Left lobe of liver (tissue), 2 donors: Measurements from ENCODE around the gene DMRTB1. TPM values are rescaled to one million over a fixed set of nuclear protein-coding genes. Genes with fewer than 3 reads are reported as not detected.
A peak's percentile ranks its signal among the peaks of the same experiment; 100 is the strongest.

Source experiments
- ATAC-seq: fragments of 200-7000 bp; cut with Tn5 transposase; one replicate; pipeline ENCODE4 v1.9.1; 2020; ENCODE audit warnings: mild to moderate bottlenecking, moderate library complexity
- DNase-seq: peaks from one replicate; pipeline ENCODE4 v3.0.0-alpha.2; 2020; ENCODE audit warnings: low spot score
- total RNA-seq: library from RNA; stranded (reverse); gene quantifications from one replicate; pipeline ENCODE4 v1.2.1, GENCODE V29; 2021
- donor health status: DM: no; HTN: no; CAD: no; lungs with moderate emphysema.
- donor health status: DM: no; HTN: yes; CAD: no.

Gene DMRTB1
- total RNA-seq, 1 donor from 2014 or later, result not detected

- DNase-seq (no peak), ATAC-seq (no peak)
Measured at GRCh38 chr1:53484705-53485477, 25.7 kb downstream of the DMRTB1 start.

- ATAC-seq (peak; percentile 95), DNase-seq (peak; percentile 69)
Measured at GRCh38 chr1:53485478-53486394, 26.5 kb downstream of the DMRTB1 start.

- DNase-seq, result no peak
- no peak for ATAC-seq
Measured at GRCh38 chr1:53486395-53487026, 27.3 kb downstream of the DMRTB1 start.

GRCh38 chr1:53490351-53490750 lies 31.2 kb downstream of the DMRTB1 start:
- DNase-seq (no peak), ATAC-seq (no peak)

- no peak for ATAC-seq
- no peak for DNase-seq
Measured at GRCh38 chr1:53495633-53496345, 36.6 kb downstream of the DMRTB1 start.

GRCh38 chr1:53498555-53499131 lies 39.4 kb downstream of the DMRTB1 start:
- no peak for DNase-seq
- no peak for ATAC-seq

- no peak for ATAC-seq
- DNase-seq, result no peak
Measured at GRCh38 chr1:53499257-53500203, 40.3 kb downstream of the DMRTB1 start.

GRCh38 chr1:53500204-53501064 lies 41.2 kb downstream of the DMRTB1 start:
- ATAC-seq (no peak), DNase-seq (no peak)

GRCh38 chr1:53501065-53502005 lies 42.1 kb downstream of the DMRTB1 start:
- ATAC-seq (no peak), DNase-seq (no peak)

GRCh38 chr1:53502641-53503432 lies 43.6 kb downstream of the DMRTB1 start:
- DNase-seq (no peak), ATAC-seq (no peak)

GRCh38 chr1:53503433-53504217 lies 44.4 kb downstream of the DMRTB1 start:
- ATAC-seq (no peak), DNase-seq (no peak)

- DNase-seq, result no peak
- ATAC-seq, result no peak
Measured at GRCh38 chr1:53504901-53505300, 45.7 kb downstream of the DMRTB1 start.

GRCh38 chr1:53505401-53505800 lies 46.2 kb downstream of the DMRTB1 start:
- no peak for ATAC-seq
- no peak for DNase-seq

GRCh38 chr1:53505891-53506290 lies 46.7 kb downstream of the DMRTB1 start:
- ATAC-seq, result no peak

GRCh38 chr1:53506355-53507050 lies 47.3 kb downstream of the DMRTB1 start:
- ATAC-seq, result no peak
- no peak for DNase-seq

More at GRCh38 chr1:53505891-53506290, 46.7 kb downstream of the DMRTB1 start:
- no peak for DNase-seq
